ENCODE measurements around the gene PLXNC1.

The PLXNC1 gene

GRCh38 chr12:94163850-94164249, 15.5 kb downstream of the PLXNC1 start:
- no peak for DNase-seq

- DNase-seq = no peak
Observed at GRCh38 chr12:94165138-94165537, 16.8 kb downstream of the PLXNC1 start.

- DNase-seq = no peak
Observed at GRCh38 chr12:94165670-94166364, 17.4 kb downstream of the PLXNC1 start.

DNA sequence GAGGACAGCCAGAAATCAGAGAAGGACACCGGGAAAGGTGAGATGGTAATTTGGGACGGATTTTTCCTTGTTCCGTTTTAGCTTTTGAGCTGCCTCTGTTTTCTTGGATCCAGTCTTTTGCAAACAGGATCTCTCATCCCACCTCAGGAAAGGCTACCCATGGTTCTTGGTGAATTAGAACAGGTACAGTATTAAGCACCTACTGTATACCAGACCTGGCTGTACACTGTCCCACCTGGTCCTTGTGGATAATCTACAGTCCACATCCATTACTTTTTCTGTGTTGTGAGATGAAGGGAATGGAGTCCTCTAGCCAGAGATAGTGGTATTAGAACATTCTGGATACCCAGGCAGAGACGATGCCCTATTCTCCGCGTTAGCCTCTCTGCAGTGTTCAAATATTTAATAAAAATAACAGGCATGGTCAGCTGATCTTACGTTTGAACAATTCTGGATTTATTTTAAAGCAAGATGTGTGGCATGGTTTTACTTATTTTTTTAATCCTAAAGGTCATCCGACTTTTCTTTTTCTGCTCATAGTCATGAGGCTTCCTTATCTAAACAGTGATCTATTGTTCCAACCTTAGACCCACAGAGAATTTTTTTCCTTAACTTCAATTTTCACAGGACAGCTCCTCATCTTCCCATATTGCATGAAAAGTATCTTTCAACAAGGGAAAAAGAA, 18.8 kb downstream of the PLXNC1 start:
- no peak for DNase-seq

- DNase-seq = no peak
Observed at GRCh38 chr12:94167756-94168416, 19.5 kb downstream of the PLXNC1 start.

GRCh38 chr12:94169495-94169894, 21.1 kb downstream of the PLXNC1 start:
- peak; percentile 44 for DNase-seq

GRCh38 chr12:94169966-94170689, 21.8 kb downstream of the PLXNC1 start:
- no peak for DNase-seq

DNA sequence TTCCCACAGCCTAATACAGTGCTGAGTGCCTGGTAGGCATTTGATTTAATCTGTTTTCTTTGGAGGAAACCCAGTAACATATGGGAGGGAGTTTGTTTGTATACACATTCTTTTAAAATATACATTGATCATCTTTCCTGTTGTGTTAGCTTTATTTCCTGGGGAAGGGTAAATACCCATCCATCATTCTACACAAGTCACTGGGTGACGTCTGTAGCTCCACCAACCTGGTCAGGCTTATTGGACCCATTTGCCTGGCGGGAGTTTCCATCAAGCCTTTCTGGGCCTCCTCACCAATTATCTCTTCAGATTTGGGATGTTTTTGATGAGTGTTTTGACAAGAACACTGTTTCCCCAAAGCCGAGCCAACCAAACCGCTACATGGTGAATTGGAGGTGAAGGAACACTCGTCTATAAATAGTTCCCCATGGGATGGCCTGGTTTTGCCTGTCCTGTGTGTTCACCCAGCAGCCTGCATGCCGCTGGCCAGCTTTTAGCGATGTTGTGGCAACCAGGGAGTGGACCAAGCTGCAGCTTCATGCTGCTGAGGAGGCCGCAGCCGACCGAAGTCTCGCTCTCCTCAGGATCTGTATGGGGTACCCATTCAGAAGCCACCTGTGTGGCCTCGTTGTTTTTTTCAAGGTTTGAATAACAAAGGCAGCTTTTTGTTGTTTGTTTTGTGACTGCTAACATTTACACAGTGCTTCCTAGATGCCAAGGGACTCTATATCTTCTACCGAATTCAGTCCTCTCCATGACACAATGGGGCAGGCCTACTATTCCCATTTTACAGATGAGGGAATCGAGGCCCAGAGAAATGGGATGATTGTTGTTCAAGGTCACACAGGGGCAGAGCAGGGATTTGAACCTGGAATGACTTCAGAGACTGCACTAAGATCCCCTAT, 22.6 kb downstream of the PLXNC1 start:
- no peak for DNase-seq

- no peak for DNase-seq
Observed at GRCh38 chr12:94171595-94171930, 23.2 kb downstream of the PLXNC1 start.

DNA sequence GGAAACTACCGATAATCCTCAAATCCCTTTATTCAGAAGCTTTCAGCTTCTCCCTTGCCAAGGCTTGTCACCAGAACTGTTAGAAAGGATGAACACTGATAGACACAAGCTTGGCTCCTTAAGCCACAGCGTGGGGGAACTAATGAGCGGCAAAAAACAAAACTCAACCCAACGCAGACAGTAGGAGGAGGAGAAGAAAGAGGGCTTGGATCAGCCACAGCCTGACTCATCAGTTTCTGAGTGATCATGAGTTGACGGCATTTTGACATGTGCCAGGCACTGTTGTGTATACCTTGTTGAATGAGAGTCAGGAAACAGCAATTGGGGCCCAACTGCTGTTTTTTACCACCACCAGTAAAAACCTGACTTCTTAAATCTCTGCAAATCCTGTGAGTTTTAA, 23.7 kb downstream of the PLXNC1 start:
- DNase-seq = peak; percentile 63

DNA sequence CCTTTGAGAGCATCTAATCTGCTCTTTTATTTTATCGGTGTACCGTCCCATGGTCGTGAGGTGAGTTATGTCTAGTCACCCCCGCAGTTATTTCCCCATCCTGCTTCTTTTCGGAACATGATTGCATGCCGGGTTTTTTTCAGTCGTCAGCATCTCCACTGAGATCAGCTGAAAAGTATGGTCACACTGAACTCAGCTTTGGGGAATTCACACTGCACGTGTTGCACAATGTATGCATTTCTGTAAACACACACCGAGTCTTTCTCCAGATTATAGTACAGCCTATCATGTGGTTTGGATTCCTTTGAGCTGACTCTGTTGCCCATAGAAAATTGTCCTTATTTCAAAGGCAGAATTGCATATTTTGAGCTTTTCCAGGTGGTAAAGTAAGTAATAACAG, 24.6 kb downstream of the PLXNC1 start:
- DNase-seq = no peak

GRCh38 chr12:94173660-94174265, 25.4 kb downstream of the PLXNC1 start:
- no peak for DNase-seq

DNA sequence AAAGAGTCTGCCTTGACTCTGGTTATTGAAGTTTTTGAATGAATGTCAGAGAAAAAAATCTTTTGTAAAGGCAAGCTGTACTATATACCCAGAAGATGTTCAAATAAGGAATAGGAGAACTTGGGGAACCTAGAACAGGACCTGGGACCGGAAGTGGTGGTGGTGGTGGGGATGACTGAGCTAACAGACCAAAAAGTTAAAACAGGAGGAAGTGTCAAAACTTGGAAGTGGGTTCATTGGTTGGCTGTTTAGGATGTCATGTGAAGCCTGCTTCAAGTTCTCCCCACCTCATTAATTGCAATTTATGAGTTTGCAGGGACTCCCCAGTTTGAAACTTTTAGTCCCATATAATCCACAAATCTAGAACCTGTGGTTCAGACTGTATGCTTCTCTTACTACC, 26.2 kb downstream of the PLXNC1 start:
- peak; percentile 40 for DNase-seq

DNA sequence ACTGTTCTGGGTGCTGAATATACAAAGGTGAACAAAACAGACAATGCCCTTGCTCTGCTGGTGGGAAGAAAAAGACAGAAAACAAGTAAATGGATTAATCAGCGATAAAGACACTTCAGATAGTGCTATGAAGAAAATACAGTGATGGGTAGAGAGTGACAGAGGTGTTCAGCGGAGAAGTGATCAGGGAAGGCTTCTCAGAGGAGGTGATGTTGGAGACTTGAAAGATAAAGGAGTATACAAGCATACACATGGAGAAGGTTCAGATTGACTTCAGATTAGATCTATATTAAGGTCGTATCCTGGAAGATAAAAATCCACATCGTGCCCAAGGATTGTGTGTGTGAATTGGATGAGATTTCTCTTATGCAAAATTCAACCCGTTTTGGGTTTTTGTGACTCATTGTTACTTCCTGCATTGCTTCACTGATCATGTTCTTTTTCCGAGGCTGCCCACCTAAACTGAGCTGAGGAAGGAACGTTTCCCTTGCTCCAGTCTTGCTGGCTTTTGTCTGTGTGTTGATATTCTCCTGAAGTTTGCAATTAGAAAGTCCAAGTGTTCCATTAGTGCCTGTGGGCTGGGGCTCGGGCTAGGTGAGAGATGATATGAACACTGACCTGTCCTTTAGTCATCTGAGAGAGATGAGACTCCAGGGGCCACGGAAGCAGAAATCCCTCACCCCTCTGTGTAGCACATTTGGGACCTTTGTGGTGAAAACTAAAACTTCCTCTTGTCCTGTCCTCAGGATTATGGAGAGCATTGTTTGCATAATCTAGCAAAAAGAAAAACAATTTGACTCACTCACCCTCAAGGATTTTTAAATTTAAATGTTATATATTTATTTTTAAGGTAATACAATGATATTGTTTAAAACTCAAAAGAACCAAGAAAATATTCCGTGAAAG, 27.6 kb downstream of the PLXNC1 start:
- DNase-seq = no peak

- DNase-seq = no peak
Observed at GRCh38 chr12:94178054-94178453, 29.7 kb downstream of the PLXNC1 start.

GRCh38 chr12:94178882-94179281, 30.5 kb downstream of the PLXNC1 start:
- no peak for DNase-seq

GRCh38 chr12:94179723-94180122, 31.3 kb downstream of the PLXNC1 start:
- no peak for DNase-seq

DNA sequence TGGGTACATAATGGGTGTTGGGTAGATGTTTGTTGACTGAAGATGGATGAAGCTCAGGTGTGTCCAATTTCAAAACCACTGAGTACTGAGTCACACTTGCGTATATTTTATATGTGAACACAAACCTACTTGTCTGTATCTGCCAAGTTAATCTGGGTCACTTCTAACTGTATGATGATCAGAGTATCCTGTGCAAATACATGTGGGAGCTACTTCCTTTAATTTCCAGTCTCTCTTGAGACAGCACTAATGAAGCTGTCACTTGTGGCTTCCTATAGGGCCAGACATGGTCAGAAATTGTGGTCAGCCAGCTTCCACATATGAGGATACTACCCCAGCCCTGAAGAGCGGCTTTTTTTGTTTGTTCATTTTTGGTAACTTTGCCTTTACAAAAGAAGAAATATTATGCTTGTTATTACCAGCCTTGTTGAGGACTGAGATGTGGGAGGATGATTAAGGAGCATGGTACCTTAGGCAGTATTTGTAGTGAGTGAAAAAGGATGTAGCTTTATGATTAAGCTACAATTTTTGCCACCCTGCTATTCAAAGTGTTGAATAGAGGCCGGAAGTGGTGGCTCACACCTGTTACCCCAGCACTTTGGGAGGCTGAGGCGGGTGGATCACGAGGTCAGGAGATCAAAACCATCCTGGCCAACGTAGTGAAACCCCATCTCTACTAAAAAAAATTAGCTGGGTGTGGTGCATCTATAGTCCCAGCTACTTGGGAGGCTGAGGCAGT, 32.4 kb downstream of the PLXNC1 start:
- no peak for DNase-seq

GRCh38 chr12:94182986-94183707, 34.8 kb downstream of the PLXNC1 start:
- no peak for DNase-seq

All from stimulated activated CD8-positive, alpha-beta memory T cell treated with anti-CD3 and anti-CD28 coated beads, Interleukin-4, amount 100 ng/mL, for 48 hours (primary cell).